Uterus (tissue), 2 donors: Measurements from ENCODE around the gene CCN5.

Experiments used
- POLR2A ChIP-seq, 2 donors: fragments of 450-650 bp; IDR thresholded peaks; one replicate each; pipeline ENCODE4 v1.6.1; 2016; ENCODE audit warnings: antibody characterized with exemption in 2 of 2, mild to moderate bottlenecking in 1 of 2, moderate library complexity in 1 of 2
- TF ChIP-seq, protein P1 (sequence below), 4 experiments: fragments of 200-600 bp in 2 of 4; fragments of 450-650 bp in 2 of 4; sonication (generic) in 2 of 4; IDR thresholded peaks; one replicate each; pipeline ENCODE4 v1.5.1; 2016 to 2019; ENCODE audit warnings: antibody characterized with exemption in 4 of 4, mild to moderate bottlenecking in 2 of 4, moderate library complexity in 1 of 4

GRCh38 chr20:44728801-44729443, 13.8 kb downstream of the CCN5 start:
- TF ChIP-seq, protein P1, sequence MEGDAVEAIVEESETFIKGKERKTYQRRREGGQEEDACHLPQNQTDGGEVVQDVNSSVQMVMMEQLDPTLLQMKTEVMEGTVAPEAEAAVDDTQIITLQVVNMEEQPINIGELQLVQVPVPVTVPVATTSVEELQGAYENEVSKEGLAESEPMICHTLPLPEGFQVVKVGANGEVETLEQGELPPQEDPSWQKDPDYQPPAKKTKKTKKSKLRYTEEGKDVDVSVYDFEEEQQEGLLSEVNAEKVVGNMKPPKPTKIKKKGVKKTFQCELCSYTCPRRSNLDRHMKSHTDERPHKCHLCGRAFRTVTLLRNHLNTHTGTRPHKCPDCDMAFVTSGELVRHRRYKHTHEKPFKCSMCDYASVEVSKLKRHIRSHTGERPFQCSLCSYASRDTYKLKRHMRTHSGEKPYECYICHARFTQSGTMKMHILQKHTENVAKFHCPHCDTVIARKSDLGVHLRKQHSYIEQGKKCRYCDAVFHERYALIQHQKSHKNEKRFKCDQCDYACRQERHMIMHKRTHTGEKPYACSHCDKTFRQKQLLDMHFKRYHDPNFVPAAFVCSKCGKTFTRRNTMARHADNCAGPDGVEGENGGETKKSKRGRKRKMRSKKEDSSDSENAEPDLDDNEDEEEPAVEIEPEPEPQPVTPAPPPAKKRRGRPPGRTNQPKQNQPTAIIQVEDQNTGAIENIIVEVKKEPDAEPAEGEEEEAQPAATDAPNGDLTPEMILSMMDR (IDR thresholded peaks at IDR 0.05): no peak
- TF ChIP-seq POLR2A (IDR thresholded peaks at IDR 0.05): no peak
